Chondrocyte (in vitro differentiated cells): ENCODE measurements around the gene TUBB4B. TPM values are rescaled to one million over a fixed set of nuclear protein-coding genes. Genes with fewer than 3 reads are reported as not detected.

Source experiments
- DNase-seq: peaks from one replicate; pipeline ENCODE4 v3.0.0; 2021; ENCODE audit warnings: mixed read lengths, low spot score
- H3K27ac Mint-ChIP-seq: one replicate; pipeline ENCODE4 v1.8.0; 2021; ENCODE audit warnings: mild to moderate bottlenecking, moderate library complexity, mixed read lengths; ENCODE audit not compliant: unreplicated experiment
- H3K27me3 Mint-ChIP-seq: 2 replicates; pipeline ENCODE4 v1.8.0; 2021; ENCODE audit warnings: low read depth, mixed read lengths
- H3K36me3 Mint-ChIP-seq: 2 replicates; pipeline ENCODE4 v1.8.0; 2021; ENCODE audit warnings: low read depth, mixed read lengths
- H3K4me1 Mint-ChIP-seq: 2 replicates; pipeline ENCODE4 v1.8.0; 2021; ENCODE audit warnings: low read depth, mild to moderate bottlenecking, mixed read lengths
- H3K4me3 Mint-ChIP-seq: one replicate; pipeline ENCODE4 v1.8.0; 2021; ENCODE audit warnings: mild to moderate bottlenecking, moderate library complexity, mixed read lengths; ENCODE audit not compliant: unreplicated experiment
- H3K9me3 Mint-ChIP-seq: 2 replicates; pipeline ENCODE4 v1.8.0; 2021; ENCODE audit warnings: low read depth, mixed read lengths
- total RNA-seq: library from RNA; stranded (reverse); gene quantifications from 3 replicates; pipeline ENCODE4 v1.2.1, GENCODE V29; 2021
- TF ChIP-seq, protein P1 (sequence below): fragments of 200-600 bp; sonication (generic); IDR thresholded peaks from 2 replicates; pipeline ENCODE4 v1.5.0; 2021; ENCODE audit warnings: antibody characterized with exemption, mild to moderate bottlenecking, moderate library complexity

Gene TUBB4B
- total RNA-seq, 1 donor from 2014 or later, result 117 TPM

DNA sequence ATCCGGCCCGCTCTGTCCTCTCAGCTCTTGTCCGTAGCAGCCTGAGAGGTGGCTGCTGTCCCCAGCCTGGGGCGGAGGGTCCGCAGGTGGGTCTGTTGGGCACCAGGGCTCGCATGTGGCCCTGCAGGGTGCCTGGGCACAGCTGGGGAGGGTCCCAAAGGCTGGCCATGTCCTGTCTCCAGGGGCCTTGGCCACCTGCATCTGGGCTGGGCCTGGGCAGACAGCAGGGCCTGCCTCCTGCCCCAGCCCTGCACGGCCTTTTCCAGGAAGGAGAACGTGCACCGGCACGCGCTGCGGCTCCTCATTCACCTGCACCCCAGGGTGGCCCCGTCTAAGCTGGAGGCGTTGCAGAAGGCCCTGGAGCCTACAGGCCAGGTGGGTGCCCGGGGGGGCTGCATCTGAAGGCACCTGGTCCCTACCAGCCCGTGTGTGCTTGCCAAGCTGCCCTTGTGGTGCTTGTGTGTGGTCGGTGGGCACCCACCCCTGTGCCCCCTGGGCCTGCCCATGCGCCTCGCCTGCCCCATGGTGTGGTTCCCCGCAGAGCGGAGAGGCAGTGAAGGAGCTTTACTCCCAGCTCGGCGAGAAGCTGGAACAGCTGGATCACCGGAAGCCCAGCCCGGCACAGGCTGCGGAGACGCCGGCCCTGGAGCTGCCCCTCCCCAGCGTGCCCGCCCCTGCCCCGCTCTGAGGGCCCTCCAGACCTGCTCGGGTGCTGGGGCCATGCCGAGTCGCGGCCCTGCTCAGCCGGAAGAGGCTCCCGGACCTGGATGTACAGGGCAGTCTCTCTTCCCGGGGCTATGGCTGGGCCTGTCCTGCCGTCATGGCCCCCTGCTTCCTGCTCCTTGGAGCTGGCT, 31.4 kb downstream of the TUBB4B start:
- H3K36me3 Mint-ChIP-seq, result peaks cover 14% of the 10 kb centered on the region
- H3K4me3 Mint-ChIP-seq, result no peak overlapping the region
- no peaks in the 10 kb centered on the region for H3K27me3 Mint-ChIP-seq
- DNase-seq, result peak; percentile 91
- TF ChIP-seq, protein P1, sequence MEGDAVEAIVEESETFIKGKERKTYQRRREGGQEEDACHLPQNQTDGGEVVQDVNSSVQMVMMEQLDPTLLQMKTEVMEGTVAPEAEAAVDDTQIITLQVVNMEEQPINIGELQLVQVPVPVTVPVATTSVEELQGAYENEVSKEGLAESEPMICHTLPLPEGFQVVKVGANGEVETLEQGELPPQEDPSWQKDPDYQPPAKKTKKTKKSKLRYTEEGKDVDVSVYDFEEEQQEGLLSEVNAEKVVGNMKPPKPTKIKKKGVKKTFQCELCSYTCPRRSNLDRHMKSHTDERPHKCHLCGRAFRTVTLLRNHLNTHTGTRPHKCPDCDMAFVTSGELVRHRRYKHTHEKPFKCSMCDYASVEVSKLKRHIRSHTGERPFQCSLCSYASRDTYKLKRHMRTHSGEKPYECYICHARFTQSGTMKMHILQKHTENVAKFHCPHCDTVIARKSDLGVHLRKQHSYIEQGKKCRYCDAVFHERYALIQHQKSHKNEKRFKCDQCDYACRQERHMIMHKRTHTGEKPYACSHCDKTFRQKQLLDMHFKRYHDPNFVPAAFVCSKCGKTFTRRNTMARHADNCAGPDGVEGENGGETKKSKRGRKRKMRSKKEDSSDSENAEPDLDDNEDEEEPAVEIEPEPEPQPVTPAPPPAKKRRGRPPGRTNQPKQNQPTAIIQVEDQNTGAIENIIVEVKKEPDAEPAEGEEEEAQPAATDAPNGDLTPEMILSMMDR, result no peak
- H3K27ac Mint-ChIP-seq, result no peak overlapping the region
- H3K9me3 Mint-ChIP-seq, result no peaks in the 10 kb centered on the region
- peaks cover 62% of the 10 kb centered on the region for H3K4me1 Mint-ChIP-seq

DNA sequence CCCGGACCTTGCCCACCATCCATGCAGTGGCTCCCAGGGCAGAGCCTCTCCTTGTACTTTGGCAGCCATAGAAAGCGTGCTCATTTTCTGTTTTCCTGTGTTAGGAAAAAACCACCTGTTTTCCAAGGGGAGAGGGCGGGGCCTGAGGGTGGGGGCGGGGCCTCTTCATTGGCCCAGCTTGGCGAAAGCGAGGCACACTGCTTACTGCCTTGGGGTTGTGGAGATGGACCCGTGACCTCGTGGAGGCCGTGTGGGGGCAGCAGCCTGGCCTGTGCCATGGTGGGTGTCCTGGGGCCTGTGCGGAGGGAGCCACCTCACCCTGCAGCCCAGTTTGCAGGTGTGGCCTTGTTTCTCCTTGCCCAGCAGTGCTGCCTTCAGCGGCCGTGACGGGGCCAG, 32.0 kb downstream of the TUBB4B start:
- DNase-seq, result no peak
- H3K4me1 Mint-ChIP-seq, result peaks cover 61% of the 10 kb centered on the region
- no peaks in the 10 kb centered on the region for H3K27me3 Mint-ChIP-seq
- no peak overlapping the region for H3K4me3 Mint-ChIP-seq
- no peak overlapping the region for H3K27ac Mint-ChIP-seq
- TF ChIP-seq, protein P1, result no peak
- no peaks in the 10 kb centered on the region for H3K9me3 Mint-ChIP-seq
- H3K36me3 Mint-ChIP-seq, result peaks cover 14% of the 10 kb centered on the region

DNA sequence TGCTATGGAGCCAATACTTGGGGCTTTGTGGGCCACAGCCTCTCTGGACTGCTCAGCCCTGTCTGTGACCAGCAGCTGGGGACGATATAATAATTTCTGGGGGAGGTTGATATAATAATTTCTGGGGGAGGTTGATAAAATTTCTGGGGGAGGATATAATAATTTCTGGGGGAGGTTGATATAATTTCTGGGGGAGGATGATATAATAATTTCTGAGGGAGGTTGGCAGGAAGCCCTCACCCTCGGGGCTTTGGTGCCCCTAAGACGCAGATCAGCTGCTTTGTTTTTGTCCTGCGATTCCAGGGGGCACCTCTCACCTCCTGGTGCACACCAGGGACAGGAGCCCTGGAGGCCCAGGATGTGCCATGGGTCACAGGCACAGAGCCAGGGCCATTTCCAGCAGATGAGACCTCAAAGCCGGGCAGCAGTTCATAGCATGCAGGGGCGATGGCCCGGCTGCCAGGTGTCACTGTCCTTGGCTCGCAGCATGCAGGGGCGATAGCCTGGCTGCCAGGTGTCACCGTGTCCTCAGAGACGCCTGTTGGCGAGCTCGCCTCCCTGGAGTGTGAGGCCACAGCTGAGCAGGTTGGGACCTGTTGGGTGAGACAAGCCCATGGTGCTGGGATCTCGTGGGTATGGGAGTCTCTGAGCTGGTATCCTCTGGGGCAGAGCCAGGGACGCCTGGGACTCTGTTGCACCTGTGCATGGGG, 32.7 kb downstream of the TUBB4B start:
- Mint-ChIP-seq H3K36me3 (peaks cover 11% of the 10 kb centered on the region), H3K4me3 (no peak overlapping the region), H3K27ac (no peak overlapping the region), H3K27me3 (no peaks in the 10 kb centered on the region), H3K9me3 (no peaks in the 10 kb centered on the region), H3K4me1 (peaks cover 54% of the 10 kb centered on the region)
- DNase-seq, result no peak
- TF ChIP-seq, protein P1, result no peak

DNA sequence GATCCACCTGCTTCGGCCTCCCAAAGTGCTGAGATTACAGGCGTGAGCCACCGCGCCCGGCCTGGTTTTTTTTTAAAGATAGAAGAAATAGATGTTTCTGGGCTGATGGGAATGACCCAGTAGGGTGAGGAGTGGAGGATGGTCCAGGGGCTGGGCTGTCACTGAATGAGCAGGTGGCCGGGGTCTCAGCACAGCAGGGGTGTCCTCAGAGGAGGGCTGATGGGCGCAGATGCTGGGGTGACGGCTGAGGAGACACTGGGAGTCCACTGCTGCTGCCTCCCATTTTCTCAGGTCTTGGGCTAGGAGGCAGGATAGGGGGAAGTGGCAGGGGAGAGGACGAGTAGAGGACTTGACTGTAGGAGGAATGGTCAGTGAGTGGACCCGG, 34.1 kb downstream of the TUBB4B start:
- Mint-ChIP-seq H3K9me3 (no peaks in the 10 kb centered on the region), H3K4me3 (no peak overlapping the region), H3K36me3 (peaks cover 6% of the 10 kb centered on the region), H3K27ac (peak overlapping the region; percentile 27), H3K27me3 (no peaks in the 10 kb centered on the region), H3K4me1 (peaks cover 42% of the 10 kb centered on the region)
- DNase-seq, result no peak
- TF ChIP-seq, protein P1, result no peak

DNA sequence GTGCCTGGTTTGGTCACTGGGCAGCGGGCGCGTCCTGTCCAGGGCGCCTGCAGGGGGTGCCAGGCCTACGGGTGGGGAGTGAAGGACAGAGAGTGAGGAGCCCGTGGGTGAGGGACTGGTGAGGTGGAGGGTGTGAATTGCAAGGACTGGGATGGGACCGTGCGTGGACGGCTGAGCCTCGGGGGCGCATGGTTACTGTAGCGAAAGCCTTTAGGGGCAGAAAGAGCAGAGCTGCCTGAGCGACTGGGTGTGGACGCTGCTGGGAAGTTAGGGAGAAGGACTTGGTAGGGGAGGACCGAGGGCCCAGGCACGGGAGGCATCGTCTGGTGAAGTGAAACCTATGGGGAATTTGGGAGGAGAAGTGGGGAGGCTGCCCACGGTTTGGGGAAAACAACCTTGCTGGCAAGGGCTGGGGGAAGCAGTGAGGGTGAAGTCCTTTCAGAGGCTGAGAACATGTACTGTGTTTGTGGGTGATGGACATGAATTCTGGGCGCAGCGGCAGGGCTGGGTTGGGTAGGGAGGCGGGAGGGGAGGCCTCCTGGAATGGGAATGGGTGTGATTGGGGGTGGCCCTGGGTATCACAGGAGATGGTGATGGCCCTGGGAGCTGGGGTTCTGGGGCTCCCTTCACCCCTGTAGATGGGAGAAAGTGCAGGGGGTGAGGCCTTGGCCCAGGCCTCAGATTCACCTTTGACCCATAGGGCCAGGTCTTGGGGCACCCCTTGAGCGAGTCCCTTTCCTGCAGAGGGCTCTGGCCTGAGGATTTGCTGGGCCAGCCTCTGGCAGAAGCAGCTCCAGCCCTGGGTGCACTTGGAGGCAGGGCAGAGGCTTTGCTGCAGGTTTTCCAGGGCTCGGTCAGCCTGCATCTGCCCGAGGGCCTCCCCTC, 34.7 kb downstream of the TUBB4B start:
- no peaks in the 10 kb centered on the region for H3K27me3 Mint-ChIP-seq
- H3K9me3 Mint-ChIP-seq, result no peaks in the 10 kb centered on the region
- TF ChIP-seq, protein P1, result no peak
- peaks cover 6% of the 10 kb centered on the region for H3K36me3 Mint-ChIP-seq
- peaks cover 42% of the 10 kb centered on the region for H3K4me1 Mint-ChIP-seq
- DNase-seq, result peak; percentile 92
- H3K27ac Mint-ChIP-seq, result peak overlapping the region; percentile 53
- H3K4me3 Mint-ChIP-seq, result no peak overlapping the region
